HG03558 (cell line): ENCODE data around the gene CPSF7.
"Not testable (repeated sequence)": the region's sequence is repeated elsewhere in the genome, so short reads cannot be mapped to it uniquely, and the experiment has no call there.

Source experiments
- ATAC-seq: cut with Tn5 transposase; IDR thresholded peaks from one replicate; pipeline ENCODE4 v1.9.1; 2021; ENCODE audit warnings: moderate number of reproducible peaks; ENCODE audit not compliant: unreplicated experiment; ENCODE audit errors: extremely low read depth

The CPSF7 gene, protein sequence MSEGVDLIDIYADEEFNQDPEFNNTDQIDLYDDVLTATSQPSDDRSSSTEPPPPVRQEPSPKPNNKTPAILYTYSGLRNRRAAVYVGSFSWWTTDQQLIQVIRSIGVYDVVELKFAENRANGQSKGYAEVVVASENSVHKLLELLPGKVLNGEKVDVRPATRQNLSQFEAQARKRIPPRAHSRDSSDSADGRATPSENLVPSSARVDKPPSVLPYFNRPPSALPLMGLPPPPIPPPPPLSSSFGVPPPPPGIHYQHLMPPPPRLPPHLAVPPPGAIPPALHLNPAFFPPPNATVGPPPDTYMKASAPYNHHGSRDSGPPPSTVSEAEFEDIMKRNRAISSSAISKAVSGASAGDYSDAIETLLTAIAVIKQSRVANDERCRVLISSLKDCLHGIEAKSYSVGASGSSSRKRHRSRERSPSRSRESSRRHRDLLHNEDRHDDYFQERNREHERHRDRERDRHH

GRCh38 chr11:61429691-61430582 lies at the start of gene CPSF7, which contains the start of gene SDHAF2:
Gene CPSF7 (minus strand): TSS chr11:61429975. CDS start chr11:61429235, 740 bp downstream.
Gene SDHAF2 (plus strand): TSS chr11:61430124. CDS start chr11:61430147, 23 bp downstream.
- no peak for ATAC-seq

GRCh38 chr11:61477727-61478148 lies 48.0 kb upstream of the CPSF7 start:
- ATAC-seq = no peak

DNA sequence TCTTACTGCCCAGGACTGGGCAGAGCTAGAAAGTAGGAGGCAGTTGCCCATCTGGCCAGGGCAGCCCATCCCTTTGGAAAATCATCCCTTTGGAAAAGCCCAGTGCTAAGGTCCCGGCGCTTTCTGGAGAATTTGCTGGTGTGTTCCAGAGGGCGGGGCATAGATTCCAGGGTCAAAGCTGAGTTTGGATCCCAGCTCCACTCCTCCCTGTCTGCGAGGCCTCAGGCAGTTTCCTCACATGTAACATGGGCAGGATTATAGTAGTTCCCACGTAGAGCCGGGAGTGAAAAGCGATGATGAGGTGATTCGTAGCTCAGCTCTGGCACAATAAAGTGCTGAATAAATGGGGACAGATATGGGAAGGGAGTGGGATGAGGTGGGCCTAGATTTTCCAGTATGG lies 47.4 kb upstream of the CPSF7 start:
- no peak for ATAC-seq

DNA sequence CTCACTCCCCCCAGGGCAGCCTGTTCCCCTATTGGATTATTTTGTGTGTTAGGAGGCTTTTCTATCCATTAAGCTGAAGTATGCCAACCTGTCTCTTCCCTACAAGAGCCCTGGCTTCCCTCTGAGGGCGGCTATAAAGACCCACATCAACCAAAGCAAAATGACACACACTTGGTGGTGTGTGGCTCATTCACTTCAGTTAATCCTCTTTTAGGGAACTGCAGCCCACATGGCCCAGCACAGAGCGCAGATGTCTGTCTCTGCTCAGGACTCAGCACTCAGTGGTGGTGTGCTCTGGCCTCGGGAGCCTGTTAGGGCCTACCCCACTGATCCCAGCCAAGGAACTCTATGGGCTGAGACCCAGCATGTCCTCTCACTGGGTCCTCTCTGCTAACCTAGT lies 46.6 kb upstream of the CPSF7 start:
- ATAC-seq = no peak

DNA sequence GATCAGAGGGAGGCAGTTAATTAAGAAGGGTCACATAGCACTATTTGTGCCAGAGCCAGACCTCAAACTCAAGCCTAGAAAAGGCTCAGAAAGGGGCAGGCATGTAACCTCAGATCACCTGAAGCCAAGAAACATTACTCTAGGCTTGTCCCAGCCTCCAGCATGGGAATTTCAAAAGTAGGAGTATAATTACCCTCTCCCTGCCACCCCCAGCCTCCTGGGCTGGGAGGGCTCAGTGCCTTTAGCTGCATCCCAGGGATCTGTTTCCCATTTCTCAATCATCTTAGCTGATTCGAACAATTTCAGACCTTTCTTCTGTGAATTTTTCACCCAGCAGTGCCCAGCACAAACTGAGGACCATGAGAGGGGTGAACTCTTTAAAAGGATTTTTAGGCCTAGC lies 45.7 kb upstream of the CPSF7 start:
- no peak for ATAC-seq

DNA sequence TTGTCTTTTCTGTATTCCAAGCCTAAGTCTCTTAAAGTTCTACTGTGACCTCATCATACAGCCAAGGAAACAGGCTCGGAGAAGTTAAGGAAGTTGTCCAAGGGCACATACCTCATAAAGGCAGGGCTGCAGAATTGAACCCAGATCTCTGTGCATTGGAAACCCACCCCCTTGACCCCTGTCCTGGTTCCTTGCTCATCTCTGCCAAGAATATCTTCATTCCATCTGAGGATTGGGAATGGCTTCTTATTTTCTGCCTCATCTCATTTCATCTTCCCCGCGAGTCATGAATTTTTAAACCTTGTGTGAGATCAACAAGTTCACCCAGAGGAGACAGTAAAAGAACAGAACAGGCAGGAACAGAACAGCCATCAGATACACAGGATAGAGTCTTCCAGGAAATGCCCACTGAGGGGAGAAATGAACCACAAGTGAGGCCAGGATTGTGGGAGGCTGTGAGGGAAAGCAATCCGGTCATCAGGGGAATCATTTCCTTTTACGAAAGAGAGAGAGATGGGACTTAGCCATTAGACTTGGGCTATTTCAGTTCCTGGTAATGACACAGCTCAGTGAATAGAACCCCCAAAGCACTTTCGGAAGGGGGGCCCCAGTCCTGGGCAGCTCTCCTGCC lies 44.4 kb upstream of the CPSF7 start:
- ATAC-seq = no peak

- no peak for ATAC-seq
Measured at GRCh38 chr11:61473370-61474012, 43.7 kb upstream of the CPSF7 start.

DNA sequence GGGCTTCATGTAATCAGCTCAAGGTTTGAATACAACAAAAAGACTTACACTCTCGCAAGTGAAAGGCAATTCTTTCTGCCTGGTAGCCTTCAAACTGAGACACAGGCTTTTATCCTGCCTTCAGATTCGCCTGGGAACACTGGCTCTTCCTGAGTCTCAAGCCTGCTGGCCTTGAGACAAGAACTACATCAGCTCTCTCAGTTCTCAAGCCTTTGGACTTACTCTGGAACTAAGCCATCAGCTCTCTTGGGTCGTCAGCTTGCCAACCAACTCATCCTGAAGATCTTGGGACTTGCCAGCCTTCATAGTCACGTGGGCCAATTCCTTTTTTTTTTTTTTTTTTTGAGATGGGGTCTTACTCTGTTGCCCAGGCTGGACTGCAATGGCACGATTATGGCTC lies 43.1 kb upstream of the CPSF7 start:
- ATAC-seq = no peak

DNA sequence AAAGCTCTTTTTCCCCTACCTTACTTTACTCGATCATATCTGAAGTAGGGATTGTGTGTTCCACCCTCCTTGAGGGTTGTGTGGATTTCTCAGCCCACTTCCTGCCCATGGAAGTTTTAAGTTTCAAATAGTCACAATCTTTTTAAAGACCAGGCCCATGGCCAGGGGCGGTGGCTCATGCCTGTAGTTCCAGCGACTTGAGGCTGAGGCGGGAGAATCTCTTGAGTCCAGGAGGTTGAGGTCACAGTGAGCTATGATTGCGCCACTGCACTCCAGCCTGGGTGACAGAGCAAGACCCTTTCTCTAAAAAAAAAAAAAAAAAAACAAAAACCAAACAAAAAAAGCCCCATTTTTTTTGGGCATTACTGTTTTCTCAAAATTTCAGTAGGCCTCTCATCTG lies 42.5 kb upstream of the CPSF7 start:
- ATAC-seq = no peak

- ATAC-seq = no peak
Measured at GRCh38 chr11:61468002-61468401, 38.2 kb upstream of the CPSF7 start.

GRCh38 chr11:61467602-61468001 lies 37.8 kb upstream of the CPSF7 start:
- not testable (repeated sequence) for ATAC-seq

DNA sequence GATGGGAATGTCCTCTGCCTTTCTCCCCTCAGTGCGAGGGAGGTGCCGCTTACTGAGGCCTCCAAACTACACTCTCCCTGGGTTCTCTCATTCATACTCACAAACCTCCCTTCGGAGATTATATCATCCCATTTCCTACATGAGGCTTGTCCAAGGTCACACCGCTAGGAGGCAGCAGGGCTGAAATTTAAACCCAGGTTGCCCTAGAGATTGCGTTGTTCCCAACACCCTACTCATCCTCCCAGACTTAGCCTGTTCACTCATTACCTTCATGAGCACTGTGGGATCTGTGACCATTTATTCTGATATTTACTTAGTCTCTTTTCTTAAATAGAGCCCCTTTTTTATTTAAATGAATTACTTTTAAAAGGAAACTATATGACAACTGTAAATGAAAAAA lies 31.2 kb upstream of the CPSF7 start:
- ATAC-seq = no peak

DNA sequence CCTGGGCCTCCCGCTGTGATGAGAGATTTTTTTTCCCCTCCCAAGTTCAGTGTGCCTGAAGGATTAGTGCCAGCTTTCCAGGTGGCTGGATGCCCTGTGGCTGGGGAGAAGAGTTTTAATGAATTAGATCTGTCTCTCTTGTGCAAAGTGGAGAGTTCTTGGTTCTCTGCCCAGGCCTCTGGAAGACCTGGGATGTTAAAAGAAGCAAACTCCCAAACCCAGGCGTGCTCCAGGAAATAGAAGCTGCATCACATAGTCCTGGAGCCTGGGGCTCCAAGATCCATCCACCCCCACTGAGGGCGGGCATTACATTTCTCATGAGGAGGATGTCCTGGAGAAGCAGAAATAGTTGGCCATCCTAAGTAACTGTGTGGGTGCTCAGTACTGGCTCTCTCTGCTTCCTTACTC lies 30.7 kb upstream of the CPSF7 start:
- ATAC-seq = no peak

GRCh38 chr11:61454520-61454919 lies 24.7 kb upstream of the CPSF7 start:
- no peak for ATAC-seq

- ATAC-seq = no peak
Measured at GRCh38 chr11:61453695-61454094, 23.9 kb upstream of the CPSF7 start.

DNA sequence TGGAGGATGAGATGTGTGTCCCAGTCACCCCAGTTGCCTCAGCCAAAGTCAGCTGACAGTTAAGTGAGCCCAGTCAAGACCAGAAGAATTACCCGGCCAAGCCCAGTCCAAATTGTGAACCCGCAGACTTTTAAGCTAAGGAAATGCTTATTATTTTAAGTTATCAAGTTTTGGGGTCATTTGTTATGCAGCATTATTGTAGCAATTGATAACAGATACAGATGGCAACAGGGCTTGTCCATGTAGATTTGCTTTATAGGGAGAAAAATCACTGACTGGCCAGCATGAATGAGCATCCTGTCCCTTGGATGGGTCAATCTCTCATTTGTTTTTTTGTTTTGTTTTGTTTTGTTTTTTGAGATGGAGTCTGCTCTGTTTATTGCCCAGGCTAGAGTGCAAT lies 23.1 kb upstream of the CPSF7 start:
- no peak for ATAC-seq

- no peak for ATAC-seq
Measured at GRCh38 chr11:61448552-61448927, 18.8 kb upstream of the CPSF7 start.

- no peak for ATAC-seq
Measured at GRCh38 chr11:61447601-61448551, 18.1 kb upstream of the CPSF7 start.

DNA sequence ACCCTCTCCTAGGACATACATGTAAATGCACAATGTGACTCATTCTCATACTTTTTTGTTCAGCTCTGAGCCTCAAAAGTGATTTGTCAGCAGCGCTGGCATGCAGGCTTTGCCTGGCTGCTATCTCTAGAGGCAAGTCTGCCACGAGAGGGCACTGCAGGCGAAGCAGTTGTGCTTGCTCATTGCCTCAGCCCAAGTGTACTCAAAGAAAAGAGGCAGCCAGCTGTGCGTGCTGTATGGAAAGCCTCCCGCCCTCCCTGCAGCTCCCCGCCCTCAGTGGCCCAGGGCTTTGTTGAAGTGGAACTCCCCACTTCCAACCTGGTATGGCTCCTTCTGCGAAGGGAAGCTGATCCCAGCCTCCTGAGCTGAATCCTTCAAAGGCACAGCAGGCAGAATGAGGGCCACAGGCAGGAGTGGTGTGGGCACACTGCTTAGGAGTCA lies 16.5 kb upstream of the CPSF7 start:
- no peak for ATAC-seq
